GM23338 (cell line): ENCODE measurements around the gene TUBG1. TPM values are rescaled to one million over a fixed set of nuclear protein-coding genes. Genes with fewer than 3 reads are reported as not detected.

Experiments used
- ATAC-seq: fragments of 200-7000 bp; cut with Tn5 transposase; 3 replicates; pipeline ENCODE4 v1.9.1; 2020
- DNase-seq: peaks from one replicate; pipeline ENCODE4 v3.0.0-alpha.2; 2015; ENCODE audit warnings: low spot score
- H2AFZ ChIP-seq: fragments of 200-600 bp; sonication (generic); 2 replicates; pipeline ENCODE4 v1.8.0; 2016; ENCODE audit warnings: antibody characterized with exemption, mild to moderate bottlenecking, moderate library complexity
- H3F3A ChIP-seq: fragments of 200-600 bp; sonication (generic); replicated peaks from 2 replicates; pipeline ENCODE4 v1.8.0; 2017; ENCODE audit warnings: antibody characterized with exemption, mixed run types, low read depth
- H3K27ac ChIP-seq: fragments of 200-600 bp; sonication (generic); 2 replicates; pipeline ENCODE4 v1.6.1; 2016; ENCODE audit warnings: low read depth
- H3K27me3 ChIP-seq: fragments of 200-600 bp; sonication (generic); 2 replicates; pipeline ENCODE4 v1.8.0; 2016; ENCODE audit warnings: mild to moderate bottlenecking, mixed run types, moderate library complexity; ENCODE audit not compliant: insufficient read depth
- H3K36me3 ChIP-seq: fragments of 200-600 bp; sonication (generic); 2 replicates; pipeline ENCODE4 v1.8.0; 2016; ENCODE audit warnings: mild to moderate bottlenecking; ENCODE audit not compliant: insufficient read depth
- H3K4me1 ChIP-seq: fragments of 200-600 bp; sonication (generic); 2 replicates; pipeline ENCODE4 v1.8.0; 2016; ENCODE audit warnings: mild to moderate bottlenecking, moderate library complexity; ENCODE audit not compliant: insufficient read depth
- H3K4me2 ChIP-seq: fragments of 200-600 bp; sonication (generic); 2 replicates; pipeline ENCODE4 v1.7.1; 2017; ENCODE audit warnings: mixed run types
- H3K4me3 ChIP-seq: fragments of 200-600 bp; sonication (generic); 2 replicates; pipeline ENCODE4 v1.6.1; 2016; ENCODE audit warnings: mixed run types
- H3K79me2 ChIP-seq: fragments of 200-600 bp; sonication (generic); replicated peaks from 2 replicates; pipeline ENCODE4 v1.8.0; 2017; ENCODE audit warnings: mild to moderate bottlenecking; ENCODE audit not compliant: insufficient read depth
- H3K9me2 ChIP-seq: fragments of 200-600 bp; sonication (generic); 2 replicates; pipeline ENCODE4 v1.8.0; 2017; ENCODE audit not compliant: insufficient read depth
- H4K20me1 ChIP-seq: fragments of 200-600 bp; sonication (generic); replicated peaks from 2 replicates; pipeline ENCODE4 v1.8.0; 2017; ENCODE audit warnings: mild to moderate bottlenecking; ENCODE audit not compliant: insufficient read depth
- H3K27ac Mint-ChIP-seq: 2 replicates; pipeline ENCODE4 v1.8.0; 2020; ENCODE audit warnings: inconsistent platforms, mild to moderate bottlenecking, moderate library complexity, mixed read lengths
- H3K27me3 Mint-ChIP-seq: 3 replicates; pipeline ENCODE4 v1.8.0; 2022; ENCODE audit warnings: low read depth, mild to moderate bottlenecking, moderate library complexity, mixed read lengths, inconsistent platforms; ENCODE audit not compliant: insufficient read depth, poor library complexity
- H3K36me3 Mint-ChIP-seq: 3 replicates; pipeline ENCODE4 v1.8.0; 2021; ENCODE audit warnings: low read depth, mild to moderate bottlenecking, inconsistent platforms, moderate library complexity, mixed read lengths
- H3K4me1 Mint-ChIP-seq: 3 replicates; pipeline ENCODE4 v1.8.0; 2020; ENCODE audit warnings: mild to moderate bottlenecking, inconsistent platforms, mixed read lengths
- H3K4me3 Mint-ChIP-seq: 3 replicates; pipeline ENCODE4 v1.8.0; 2021; ENCODE audit warnings: moderate library complexity, mild to moderate bottlenecking, inconsistent platforms, mixed read lengths
- H3K9me3 Mint-ChIP-seq: 3 replicates; pipeline ENCODE4 v1.8.0; 2020; ENCODE audit warnings: moderate library complexity, mild to moderate bottlenecking, inconsistent platforms, mixed read lengths
- CTCF ChIP-seq, 2 experiments: fragments of 200-600 bp in 1 of 2; sonication (generic) in 1 of 2; conservative IDR thresholded peaks; 2 replicates each; pipeline versions ENCODE4 v1.5.1 to v1.6.1; 2016 to 2017; ENCODE audit warnings: antibody characterized with exemption in 2 of 2, low read depth in 2 of 2, mild to moderate bottlenecking in 2 of 2, moderate library complexity in 1 of 2
- EZH2 ChIP-seq: fragments of 200-600 bp; sonication (generic); IDR thresholded peaks from one replicate; pipeline ENCODE4 v1.8.0; 2017; ENCODE audit warnings: antibody characterized with exemption, mild to moderate bottlenecking, low read depth; ENCODE audit not compliant: unreplicated experiment
- EZH2phosphoT487 ChIP-seq: fragments of 200-600 bp; sonication (generic); IDR thresholded peaks from one replicate; pipeline ENCODE4 v1.8.1; 2018; ENCODE audit warnings: antibody characterized with exemption; ENCODE audit not compliant: unreplicated experiment
- JUNB ChIP-seq: IDR thresholded peaks from one replicate; pipeline ENCODE4 v1.6.1; 2016; ENCODE audit warnings: antibody characterized with exemption; ENCODE audit not compliant: unreplicated experiment
- NANOG ChIP-seq: IDR thresholded peaks from 2 replicates; pipeline ENCODE4 v1.6.1; 2016; ENCODE audit warnings: antibody characterized with exemption, borderline replicate concordance
- POLR2AphosphoS5 ChIP-seq: IDR thresholded peaks from 2 replicates; pipeline ENCODE4 v1.6.1; 2016; ENCODE audit warnings: antibody characterized with exemption, low read depth
- STAT1 ChIP-seq: IDR thresholded peaks from one replicate; pipeline ENCODE4 v1.6.1; 2016; ENCODE audit warnings: antibody characterized with exemption; ENCODE audit not compliant: unreplicated experiment
- ZNF331 ChIP-seq: fragments of 250-450 bp; sonication (Bioruptor Pico); IDR thresholded peaks from 2 replicates; pipeline ENCODE4 v1.5.0; 2020; ENCODE audit warnings: low read depth, mild to moderate bottlenecking, moderate library complexity
- ZNF462 ChIP-seq: fragments of 250-450 bp; sonication (Bioruptor Pico); IDR thresholded peaks from 2 replicates; pipeline ENCODE4 v1.5.0; 2020; ENCODE audit warnings: mild to moderate bottlenecking, moderate library complexity
- polyA plus RNA-seq: library from polyadenylated mRNA; unstranded; fragments of >200 nt; fragmentation: Nextera tagmentation; extraction: Ambion mirVana; gene quantifications from 2 replicates; pipeline ENCODE4 v1.2.1, GENCODE V29; 2016
- total RNA-seq: library from RNA; depleted of rRNA; stranded (reverse); fragments of >200 nt; shearing (Covaris generic); gene quantifications from 2 replicates; pipeline ENCODE4 v1.2.3, GENCODE V29; 2014
- TF ChIP-seq, protein P1 (sequence below): IDR thresholded peaks from 2 replicates; pipeline ENCODE4 v1.6.1; 2016; ENCODE audit warnings: antibody characterized with exemption

TUBG1 gene
- total and polyA plus RNA-seq, 2 experiments from 2014 or later: 101 to 117 TPM

GRCh38 chr17:42632949-42633444 lies 23.5 kb downstream of the TUBG1 start:
- H3K27ac ChIP-seq: 0 out of 2 replicates have a peak overlapping the region, but pooled peaks have one; percentile 47
- no peak overlapping the region for H3K27ac Mint-ChIP-seq

More at GRCh38 chr17:42632949-42633444, 23.5 kb downstream of the TUBG1 start:
- Histone ChIP-seq H3K79me2 (no peaks in the 10 kb centered on the region), H3K36me3 (no peaks in the 10 kb centered on the region), H3K9me2 (no peaks in the 10 kb centered on the region), H2AFZ (no peak overlapping the region), H3K4me3 (no peak overlapping the region), H3K4me1 (no peaks in the 10 kb centered on the region), H3K4me2 (no peak overlapping the region), H3F3A (no peaks in the 10 kb centered on the region), H3K27me3 (no peaks in the 10 kb centered on the region), H4K20me1 (no peaks in the 10 kb centered on the region)
- TF ChIP-seq EZH2phosphoT487: no peak
- TF ChIP-seq EZH2: no peak
- TF ChIP-seq STAT1: no peak
- no peak for TF ChIP-seq NANOG
- no peak for TF ChIP-seq ZNF462 (CRISPR knock-in tag)
- TF ChIP-seq, protein P1, sequence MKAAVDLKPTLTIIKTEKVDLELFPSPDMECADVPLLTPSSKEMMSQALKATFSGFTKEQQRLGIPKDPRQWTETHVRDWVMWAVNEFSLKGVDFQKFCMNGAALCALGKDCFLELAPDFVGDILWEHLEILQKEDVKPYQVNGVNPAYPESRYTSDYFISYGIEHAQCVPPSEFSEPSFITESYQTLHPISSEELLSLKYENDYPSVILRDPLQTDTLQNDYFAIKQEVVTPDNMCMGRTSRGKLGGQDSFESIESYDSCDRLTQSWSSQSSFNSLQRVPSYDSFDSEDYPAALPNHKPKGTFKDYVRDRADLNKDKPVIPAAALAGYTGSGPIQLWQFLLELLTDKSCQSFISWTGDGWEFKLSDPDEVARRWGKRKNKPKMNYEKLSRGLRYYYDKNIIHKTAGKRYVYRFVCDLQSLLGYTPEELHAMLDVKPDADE: no peak
- no peak for TF ChIP-seq JUNB
- TF ChIP-seq ZNF331 (CRISPR knock-in tag): no peak
- no peak for TF ChIP-seq POLR2AphosphoS5
- TF ChIP-seq CTCF (conservative IDR thresholded peaks at IDR 0.05; ENCODE audit: low read depth in 2 of 2): no peak
- Mint-ChIP-seq H3K36me3 (no peaks in the 10 kb centered on the region), H3K4me1 (no peaks in the 10 kb centered on the region), H3K4me3 (no peak overlapping the region), H3K9me3 (no peaks in the 10 kb centered on the region), H3K27me3 (peaks cover 1% of the 10 kb centered on the region)
- DNase-seq (no peak), ATAC-seq (no peak)
